ENCODE data around the gene GSK3B. TPM values are rescaled to one million over a fixed set of nuclear protein-coding genes. Genes with fewer than 3 reads are reported as not detected.
A peak's percentile ranks its signal among the peaks of the same experiment; 100 is the strongest.

Gene GSK3B
- total and polyA plus RNA-seq, 4 donors, result 11.0 to 64.9 (median 30.6) TPM

DNA sequence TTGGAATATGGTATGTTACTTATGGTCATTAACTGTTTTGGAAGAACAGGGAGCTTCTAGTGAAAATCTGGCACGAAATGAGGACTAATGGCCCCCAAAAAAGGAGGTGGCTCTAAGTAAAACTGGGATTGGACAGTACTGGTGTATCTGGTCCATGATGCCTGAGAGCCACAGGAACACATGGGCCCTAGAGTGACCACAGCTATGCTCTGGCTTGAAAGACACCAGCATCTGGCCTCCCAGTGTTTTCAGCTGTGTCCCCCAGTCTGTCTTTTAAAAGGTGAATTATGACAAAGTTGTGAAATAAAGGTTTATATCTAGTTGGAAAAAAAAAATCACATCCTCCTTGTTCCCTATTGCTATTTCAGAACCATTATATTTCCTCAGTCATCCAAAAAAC lies 64.5 kb downstream of the GSK3B start:
- Histone ChIP-seq H3K27ac (ENCODE audit: low read depth in 1 of 2, low read length in 1 of 2) (no peak overlapping the region), H3K27me3 (ENCODE audit: control insufficient read depth in 3 of 3, insufficient read depth in 3 of 3, low read length in 2 of 3) (no peaks in the 10 kb centered on the region), H3K9me3 (ENCODE audit: control insufficient read depth in 4 of 4, insufficient read depth in 3 of 4, low read length in 3 of 4) (no peaks in the 10 kb centered on the region), H3K9ac (ENCODE audit: insufficient read depth in 1 of 2, low read length in 2 of 2) (no peak overlapping the region), H3K4me1 (ENCODE audit: control insufficient read depth in 5 of 5, insufficient read depth in 5 of 5, low read length in 5 of 5) (peaks cover 3 to 25% (median 5%) of the 10 kb centered on the region in 5 donors), H3K36me3 (ENCODE audit: control insufficient read depth in 4 of 4, insufficient read depth in 4 of 4, low read length in 4 of 4) (peaks cover 0 to 1% (median 0%) of the 10 kb centered on the region in 4 donors), H3K4me3 (no peak overlapping the region)
- WGBS, 2 donors, result 99 to 100% methylated on average over 1 of the region's 1 CpG
- TF ChIP-seq, protein P1, sequence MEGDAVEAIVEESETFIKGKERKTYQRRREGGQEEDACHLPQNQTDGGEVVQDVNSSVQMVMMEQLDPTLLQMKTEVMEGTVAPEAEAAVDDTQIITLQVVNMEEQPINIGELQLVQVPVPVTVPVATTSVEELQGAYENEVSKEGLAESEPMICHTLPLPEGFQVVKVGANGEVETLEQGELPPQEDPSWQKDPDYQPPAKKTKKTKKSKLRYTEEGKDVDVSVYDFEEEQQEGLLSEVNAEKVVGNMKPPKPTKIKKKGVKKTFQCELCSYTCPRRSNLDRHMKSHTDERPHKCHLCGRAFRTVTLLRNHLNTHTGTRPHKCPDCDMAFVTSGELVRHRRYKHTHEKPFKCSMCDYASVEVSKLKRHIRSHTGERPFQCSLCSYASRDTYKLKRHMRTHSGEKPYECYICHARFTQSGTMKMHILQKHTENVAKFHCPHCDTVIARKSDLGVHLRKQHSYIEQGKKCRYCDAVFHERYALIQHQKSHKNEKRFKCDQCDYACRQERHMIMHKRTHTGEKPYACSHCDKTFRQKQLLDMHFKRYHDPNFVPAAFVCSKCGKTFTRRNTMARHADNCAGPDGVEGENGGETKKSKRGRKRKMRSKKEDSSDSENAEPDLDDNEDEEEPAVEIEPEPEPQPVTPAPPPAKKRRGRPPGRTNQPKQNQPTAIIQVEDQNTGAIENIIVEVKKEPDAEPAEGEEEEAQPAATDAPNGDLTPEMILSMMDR (IDR thresholded peaks at IDR 0.05; ENCODE audit: control extremely low read depth, extremely low read depth), result no peak
- DNase-seq (no peak), ATAC-seq (ENCODE audit: insufficient read depth, low FRiP score) (no peak)

DNA sequence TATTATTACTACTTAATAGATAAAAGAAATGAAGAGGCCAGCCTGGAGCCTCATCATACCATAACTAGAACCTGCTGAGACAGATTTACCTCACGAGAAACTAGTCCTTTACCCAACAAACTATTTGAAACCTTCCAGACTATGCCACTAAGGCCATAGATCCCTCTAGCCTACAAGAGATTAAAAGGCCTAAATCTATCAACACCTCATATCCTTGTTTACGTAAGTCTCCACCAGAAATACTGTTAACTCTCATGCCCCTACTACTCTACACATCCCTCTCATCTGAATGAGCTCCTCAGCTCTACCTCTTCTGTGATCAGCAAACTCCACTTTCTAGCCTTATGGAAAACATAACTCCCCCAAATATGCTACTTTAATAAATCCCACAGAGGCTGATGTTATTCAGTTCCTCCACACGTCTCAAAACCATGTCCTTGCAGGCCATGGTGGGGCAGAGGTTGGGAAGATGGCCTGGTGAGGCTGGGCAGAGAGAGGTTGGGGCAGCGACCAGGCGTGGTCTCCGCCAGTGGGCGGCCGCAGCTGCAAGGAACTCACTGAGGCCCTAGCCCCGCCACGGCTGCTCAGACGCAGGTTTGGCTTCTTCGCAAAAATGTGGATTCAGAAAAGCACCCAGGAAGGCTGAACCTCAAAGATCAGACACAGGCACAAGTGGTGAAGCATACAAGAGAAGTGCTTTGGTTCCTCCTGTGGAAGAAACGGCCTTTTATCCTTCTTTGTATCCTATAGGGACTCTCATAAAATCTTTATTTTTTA lies 65.8 kb downstream of the GSK3B start:
- Histone ChIP-seq H3K27ac (ENCODE audit: low read depth in 1 of 2, low read length in 1 of 2) (no peak overlapping the region), H3K27me3 (ENCODE audit: control insufficient read depth in 3 of 3, insufficient read depth in 3 of 3, low read length in 2 of 3) (no peaks in the 10 kb centered on the region), H3K9ac (ENCODE audit: insufficient read depth in 1 of 2, low read length in 2 of 2) (no peak overlapping the region), H3K4me1 (ENCODE audit: control insufficient read depth in 5 of 5, insufficient read depth in 5 of 5, low read length in 5 of 5) (peaks cover 3 to 25% (median 5%) of the 10 kb centered on the region in 5 donors), H3K36me3 (ENCODE audit: control insufficient read depth in 4 of 4, insufficient read depth in 4 of 4, low read length in 4 of 4) (peaks cover 0 to 1% (median 0%) of the 10 kb centered on the region in 4 donors), H3K4me3 (no peak overlapping the region), H3K9me3 (ENCODE audit: control insufficient read depth in 4 of 4, insufficient read depth in 3 of 4, low read length in 3 of 4) (no peaks in the 10 kb centered on the region)
- peak in 2 of 3 donors; percentile 33 to 50 for DNase-seq
- 91% methylated on average over 13 of the region's 13 CpGs for WGBS, 2 donors
- no peak for ATAC-seq (ENCODE audit: insufficient read depth, low FRiP score)
- TF ChIP-seq, protein P1 (IDR thresholded peaks at IDR 0.05; ENCODE audit: control extremely low read depth, extremely low read depth), result no peak

DNA sequence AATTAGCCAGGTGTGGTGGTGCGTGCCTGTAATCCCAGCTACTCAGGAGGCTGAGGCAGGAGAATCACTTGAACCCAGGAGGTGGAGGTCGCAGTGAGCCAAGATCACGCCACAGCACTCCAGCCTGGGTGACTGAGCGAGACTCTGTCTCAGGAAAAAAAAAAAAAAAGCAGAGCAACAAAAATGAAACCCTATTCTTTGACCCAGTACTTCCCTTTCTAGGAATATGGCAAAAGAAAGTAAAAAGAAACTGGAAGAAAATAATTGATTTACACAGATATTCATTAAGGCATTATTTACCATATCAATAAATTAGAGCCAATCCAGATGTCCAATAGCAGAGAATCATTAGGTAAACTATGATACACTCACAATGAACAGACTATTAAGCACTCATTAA lies 67.0 kb downstream of the GSK3B start:
- 92 to 95% methylated on average over 4 of the region's 4 CpGs for WGBS, 2 donors
- no peak for ATAC-seq (ENCODE audit: insufficient read depth, low FRiP score)
- H3K36me3 ChIP-seq (ENCODE audit: control insufficient read depth in 4 of 4, insufficient read depth in 4 of 4, low read length in 4 of 4), result peaks cover 0 to 1% (median 0%) of the 10 kb centered on the region in 4 donors

More for the DNA sequence above, 67.0 kb downstream of the GSK3B start:
- Histone ChIP-seq H3K27ac (ENCODE audit: low read depth in 1 of 2, low read length in 1 of 2) (no peak overlapping the region), H3K4me1 (ENCODE audit: control insufficient read depth in 5 of 5, insufficient read depth in 5 of 5, low read length in 5 of 5) (peaks cover 5 to 25% (median 8%) of the 10 kb centered on the region in 5 donors), H3K9ac (ENCODE audit: insufficient read depth in 1 of 2, low read length in 2 of 2) (no peak overlapping the region), H3K9me3 (ENCODE audit: control insufficient read depth in 4 of 4, insufficient read depth in 3 of 4, low read length in 3 of 4) (no peaks in the 10 kb centered on the region), H3K27me3 (ENCODE audit: control insufficient read depth in 3 of 3, insufficient read depth in 3 of 3, low read length in 2 of 3) (no peaks in the 10 kb centered on the region), H3K4me3 (no peak overlapping the region)
- DNase-seq, result no peak
- TF ChIP-seq, protein P1 (IDR thresholded peaks at IDR 0.05; ENCODE audit: control extremely low read depth, extremely low read depth), result no peak
